HPDE6-E6E7 (cell line): Measurements from ENCODE around the gene ADNP2.

Source experiments
- DNase-seq: peaks from one replicate; pipeline ENCODE4 v3.0.0; 2011; ENCODE audit warnings: missing footprints; ENCODE audit errors: extremely low spot score

The ADNP2 gene, protein sequence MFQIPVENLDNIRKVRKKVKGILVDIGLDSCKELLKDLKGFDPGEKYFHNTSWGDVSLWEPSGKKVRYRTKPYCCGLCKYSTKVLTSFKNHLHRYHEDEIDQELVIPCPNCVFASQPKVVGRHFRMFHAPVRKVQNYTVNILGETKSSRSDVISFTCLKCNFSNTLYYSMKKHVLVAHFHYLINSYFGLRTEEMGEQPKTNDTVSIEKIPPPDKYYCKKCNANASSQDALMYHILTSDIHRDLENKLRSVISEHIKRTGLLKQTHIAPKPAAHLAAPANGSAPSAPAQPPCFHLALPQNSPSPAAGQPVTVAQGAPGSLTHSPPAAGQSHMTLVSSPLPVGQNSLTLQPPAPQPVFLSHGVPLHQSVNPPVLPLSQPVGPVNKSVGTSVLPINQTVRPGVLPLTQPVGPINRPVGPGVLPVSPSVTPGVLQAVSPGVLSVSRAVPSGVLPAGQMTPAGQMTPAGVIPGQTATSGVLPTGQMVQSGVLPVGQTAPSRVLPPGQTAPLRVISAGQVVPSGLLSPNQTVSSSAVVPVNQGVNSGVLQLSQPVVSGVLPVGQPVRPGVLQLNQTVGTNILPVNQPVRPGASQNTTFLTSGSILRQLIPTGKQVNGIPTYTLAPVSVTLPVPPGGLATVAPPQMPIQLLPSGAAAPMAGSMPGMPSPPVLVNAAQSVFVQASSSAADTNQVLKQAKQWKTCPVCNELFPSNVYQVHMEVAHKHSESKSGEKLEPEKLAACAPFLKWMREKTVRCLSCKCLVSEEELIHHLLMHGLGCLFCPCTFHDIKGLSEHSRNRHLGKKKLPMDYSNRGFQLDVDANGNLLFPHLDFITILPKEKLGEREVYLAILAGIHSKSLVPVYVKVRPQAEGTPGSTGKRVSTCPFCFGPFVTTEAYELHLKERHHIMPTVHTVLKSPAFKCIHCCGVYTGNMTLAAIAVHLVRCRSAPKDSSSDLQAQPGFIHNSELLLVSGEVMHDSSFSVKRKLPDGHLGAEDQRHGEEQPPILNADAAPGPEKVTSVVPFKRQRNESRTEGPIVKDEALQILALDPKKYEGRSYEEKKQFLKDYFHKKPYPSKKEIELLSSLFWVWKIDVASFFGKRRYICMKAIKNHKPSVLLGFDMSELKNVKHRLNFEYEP

DNA sequence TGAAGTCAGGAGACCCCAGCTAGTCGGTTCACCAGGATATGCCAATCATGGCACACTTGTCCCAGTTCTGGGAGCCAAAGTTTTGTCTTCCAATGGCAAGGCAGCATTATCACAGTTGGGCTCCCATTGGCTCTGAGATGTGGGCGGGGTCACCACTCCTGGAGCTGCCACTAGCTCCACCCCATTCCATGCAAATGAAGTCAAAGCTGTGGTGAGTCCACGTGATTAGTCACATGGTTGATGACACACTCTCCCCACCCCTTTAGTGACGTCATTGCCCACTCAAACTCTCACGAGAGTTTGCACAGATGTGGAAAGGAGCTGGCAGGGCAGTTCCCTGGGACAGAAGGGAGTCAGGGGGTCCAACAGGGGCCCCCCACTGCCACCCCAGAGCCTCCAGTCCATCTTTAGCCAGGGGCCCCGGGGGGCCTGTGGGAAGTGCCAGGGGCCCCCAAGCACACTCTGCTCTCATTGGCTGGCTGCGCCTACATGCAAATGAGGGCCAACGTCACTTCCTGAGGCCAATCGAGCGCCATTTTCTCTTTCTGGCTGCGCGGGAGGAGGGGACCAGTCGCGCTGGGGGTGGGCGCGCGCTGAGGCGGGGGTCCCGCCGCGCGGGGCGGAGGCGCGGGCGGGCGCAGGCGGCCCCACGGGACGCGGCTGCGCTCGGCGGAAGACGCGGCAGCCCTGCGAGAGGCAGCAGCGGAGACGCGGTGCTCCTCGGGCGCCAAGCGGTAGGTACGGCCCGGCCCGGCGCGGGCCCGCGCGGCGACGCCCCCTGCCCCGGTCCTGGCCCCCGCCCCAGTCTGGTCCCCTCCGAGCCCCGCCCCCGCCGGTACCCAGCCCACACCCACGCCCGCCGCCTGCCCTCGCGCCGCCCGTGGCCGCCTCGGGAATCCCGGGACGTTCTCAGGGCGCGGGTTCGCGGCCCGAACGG, at the start of gene ADNP2:
TSS of gene ADNP2 (plus strand) at position 524 of the 937 bp plus-strand sequence. CDS start 8,281 bp downstream, outside the sequence.
- peak; percentile 83 for DNase-seq

DNA sequence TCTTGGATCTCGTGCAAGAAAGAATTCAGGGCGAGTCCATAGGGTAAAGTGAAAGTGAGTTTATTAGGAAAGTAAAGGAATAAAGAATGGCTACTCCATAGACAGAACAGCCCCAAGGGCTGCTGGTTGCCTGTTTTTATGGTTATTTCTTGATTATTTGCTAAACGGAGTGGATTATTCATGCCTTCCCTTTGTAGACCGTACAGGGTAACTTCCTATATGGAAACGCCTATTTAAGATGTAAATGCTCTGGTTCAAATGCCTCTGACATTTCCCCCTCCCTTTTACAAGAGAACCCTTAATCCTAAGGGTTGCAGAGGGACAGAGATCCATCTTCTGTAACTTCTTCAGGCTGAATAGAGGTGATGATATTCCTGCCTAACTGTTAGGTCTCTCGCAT, 49.1 kb upstream of the ADNP2 start:
- no peak for DNase-seq

DNA sequence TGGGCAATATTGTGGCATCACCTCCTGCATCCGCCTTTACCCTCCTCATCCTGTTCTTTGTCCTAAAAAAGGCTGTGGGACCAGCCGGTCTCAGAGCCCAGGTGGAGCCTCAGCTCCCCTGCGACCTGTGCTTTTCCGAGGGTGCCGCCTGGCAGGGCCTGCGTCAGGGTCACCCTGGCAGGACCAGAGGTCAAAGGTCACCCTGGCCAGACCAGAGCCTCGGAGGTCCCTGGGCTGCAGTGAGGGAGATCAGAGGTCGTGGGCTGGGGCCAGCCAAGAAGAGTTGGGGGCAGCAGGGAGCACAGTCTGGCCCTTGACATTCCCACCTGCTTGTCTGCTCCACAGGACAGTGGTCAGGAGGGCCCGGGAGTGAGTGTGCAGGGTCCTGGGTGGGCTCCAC, 43.4 kb upstream of the ADNP2 start:
- DNase-seq = no peak

DNA sequence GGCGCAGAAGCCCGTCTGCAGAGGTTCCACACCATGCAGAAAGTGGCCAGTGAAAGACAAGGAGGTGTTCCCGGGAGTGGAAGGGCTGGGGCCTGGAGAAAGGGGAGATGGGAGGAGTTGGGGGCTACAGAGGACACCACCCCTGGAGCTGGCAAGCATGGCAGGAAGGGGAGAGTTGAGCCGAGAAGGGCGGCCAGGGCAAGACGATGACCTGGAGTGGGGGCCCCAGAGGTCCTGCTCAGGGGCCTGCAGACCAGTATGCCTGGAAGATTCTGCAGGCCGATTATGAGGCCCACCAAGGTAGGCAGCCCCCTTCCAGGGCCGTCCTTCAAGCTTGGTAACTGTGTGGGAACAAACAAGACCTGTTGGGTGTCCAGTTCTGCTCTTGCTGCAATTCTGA, 41.7 kb upstream of the ADNP2 start:
- no peak for DNase-seq

DNA sequence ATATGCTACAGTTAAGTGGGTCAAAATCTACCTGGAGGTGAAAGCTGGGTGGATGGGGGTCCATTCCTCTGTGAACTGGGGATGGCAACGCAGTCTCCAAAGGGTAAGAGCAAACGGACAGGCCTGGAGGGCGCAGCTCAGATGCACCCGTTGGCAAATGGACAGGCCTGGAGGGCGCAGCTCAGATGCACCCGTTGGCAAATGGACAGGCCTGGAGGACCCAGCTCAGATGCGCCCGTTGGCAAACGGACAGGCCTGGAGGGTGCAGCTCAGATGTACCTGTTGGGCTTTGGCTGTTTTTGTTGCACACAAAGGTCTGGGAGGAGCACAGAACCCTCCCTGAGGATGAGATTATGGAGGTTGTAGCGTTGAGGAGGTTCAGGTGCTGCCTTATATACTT, 41.2 kb upstream of the ADNP2 start:
- no peak for DNase-seq

DNA sequence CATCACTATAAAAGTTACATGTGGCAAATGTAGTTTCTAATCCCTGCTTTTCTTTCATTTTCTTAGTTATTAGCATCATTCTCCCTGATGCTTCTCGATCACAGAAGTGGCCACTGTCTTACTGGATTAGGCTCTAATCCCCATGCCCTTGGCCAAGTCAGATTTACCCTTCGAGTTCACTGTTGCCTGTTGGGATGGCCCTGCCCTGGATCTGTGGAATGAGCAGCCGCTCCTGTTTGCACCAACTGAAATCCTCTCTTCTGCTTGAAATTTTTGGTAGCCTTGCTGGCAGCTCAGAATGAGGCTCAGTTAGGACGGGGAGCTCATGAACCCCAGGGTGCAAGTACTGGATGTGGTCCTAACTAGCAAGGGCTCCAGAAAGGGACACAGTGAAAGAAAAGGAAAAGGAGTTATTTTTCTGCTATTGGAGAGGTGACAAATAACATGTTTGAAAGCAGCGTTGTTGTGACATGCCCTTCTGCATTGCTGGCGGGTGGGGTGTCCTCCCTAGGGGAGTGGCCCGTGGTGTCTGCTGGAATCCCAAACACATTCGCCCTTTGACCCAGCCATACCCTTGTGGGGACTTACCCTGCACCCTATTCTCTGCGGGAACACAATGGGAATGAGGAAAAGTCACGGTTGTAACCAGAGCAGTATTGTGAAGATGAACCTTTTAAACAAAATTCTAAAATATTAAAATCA, 40.3 kb upstream of the ADNP2 start:
- DNase-seq = no peak

DNA sequence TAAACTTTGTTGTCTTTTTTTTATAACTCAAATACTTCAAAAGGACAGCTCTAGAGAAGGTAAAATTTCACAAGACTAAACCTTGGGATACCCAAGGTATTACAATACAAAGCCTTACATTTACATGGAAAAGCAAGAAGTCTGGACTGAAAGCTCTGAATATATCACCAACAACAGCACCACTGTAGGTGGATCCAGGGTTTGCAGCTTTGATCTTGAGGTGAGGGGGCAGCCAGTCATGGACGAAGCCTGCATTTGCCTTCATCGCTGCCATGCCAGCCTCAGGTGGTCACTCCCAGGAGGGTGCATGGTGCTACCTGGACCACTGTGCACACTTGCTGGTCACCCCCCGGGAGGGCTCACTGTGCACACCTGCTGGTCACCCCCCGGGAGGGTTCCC, 38.2 kb upstream of the ADNP2 start:
- no peak for DNase-seq

DNA sequence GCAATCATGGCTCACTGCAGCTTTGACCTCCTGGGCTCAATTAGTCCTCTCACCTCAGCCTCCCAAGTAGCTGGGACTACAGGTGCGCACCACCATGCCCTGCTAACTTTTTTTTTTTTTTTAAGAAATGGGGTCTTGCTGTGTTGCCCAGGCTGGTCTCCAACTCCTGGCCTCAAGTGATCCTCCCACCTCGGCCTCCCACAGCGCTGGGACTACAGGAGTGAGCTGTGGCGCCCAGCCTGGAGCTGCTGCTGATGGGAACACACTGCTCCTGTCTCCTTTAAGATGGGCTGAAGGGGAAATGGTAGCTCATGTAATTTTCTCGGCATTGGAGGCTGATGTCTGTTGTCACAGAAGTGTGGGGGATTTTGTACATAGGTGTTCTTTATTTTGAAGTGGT, 34.9 kb upstream of the ADNP2 start:
- DNase-seq = no peak

DNA sequence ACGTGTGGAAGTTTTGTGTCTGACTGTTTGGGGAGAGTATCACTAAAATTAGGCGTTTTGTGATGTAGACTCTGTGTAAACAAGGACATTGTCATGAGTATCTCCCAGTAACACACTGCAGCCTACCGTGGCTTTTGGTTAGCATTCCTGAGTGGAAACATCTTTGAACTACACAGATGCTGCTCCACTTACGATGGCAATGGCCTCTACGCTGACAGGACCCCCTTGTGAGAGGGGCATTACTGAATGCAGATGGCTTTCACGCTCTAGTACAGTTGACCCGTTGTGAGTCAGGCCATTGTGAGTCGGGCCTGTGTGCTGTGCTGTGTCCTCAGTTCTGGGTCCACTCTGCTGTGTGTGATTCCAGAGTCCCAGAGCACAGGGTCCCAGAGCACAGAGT, 34.4 kb upstream of the ADNP2 start:
- no peak for DNase-seq

DNA sequence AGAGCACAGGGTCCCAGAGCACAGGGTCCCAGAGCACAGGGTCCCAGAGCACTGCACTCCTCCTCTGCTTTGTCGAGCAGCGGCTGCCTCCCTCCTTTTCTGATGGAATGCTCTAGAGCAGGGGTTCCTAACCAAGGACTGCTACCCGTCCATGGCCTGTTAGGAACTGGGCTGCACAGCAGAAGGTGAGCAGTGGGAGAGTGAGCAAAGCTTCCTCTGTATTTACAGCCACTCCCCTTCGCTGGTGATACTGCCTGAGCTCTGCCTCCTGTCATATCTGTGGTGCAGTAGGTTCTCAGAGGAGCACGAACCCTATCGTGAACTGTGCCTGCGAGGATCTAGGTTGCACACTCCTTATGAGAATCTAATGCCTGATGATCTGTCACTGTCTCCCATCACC, 33.1 kb upstream of the ADNP2 start:
- no peak for DNase-seq

DNA sequence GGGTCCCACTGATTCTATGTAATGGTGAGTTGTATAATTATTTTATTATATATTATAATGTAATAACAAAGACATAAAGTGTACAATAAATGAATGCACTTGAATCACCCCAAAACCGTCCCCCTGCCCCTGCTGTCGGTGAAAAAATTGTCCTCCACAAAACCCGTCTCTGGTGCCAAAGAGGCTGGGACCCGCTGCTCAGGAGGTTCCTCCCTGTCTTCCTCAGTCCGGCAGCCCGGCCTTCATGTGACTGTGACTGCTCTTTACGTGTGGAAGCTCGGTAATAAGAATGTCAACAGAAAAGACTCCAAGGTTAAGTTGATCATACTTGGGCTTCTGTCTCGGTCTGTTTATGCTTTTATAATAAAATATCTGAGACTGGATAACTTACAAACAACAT, 32.7 kb upstream of the ADNP2 start:
- DNase-seq = no peak

DNA sequence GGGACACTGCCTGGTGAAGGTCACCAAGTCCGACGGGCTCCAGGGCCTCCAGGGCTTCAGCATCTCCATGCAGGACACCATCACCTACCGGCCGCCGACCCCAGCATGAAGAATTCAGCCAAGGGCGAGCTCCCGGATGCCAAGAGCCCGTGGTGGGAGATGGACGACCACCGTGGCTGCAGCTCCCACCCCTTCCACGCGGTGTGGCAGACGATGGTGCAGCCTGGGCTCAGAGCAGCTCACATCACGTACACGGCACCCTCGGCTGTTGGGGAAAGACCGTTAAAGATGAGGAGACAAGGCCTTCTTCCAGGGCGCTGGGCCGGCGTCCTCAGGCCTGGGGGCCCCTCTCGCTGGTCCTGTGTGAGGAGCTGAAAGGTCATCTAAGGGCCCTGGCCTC, 31.2 kb upstream of the ADNP2 start:
- DNase-seq = no peak

DNA sequence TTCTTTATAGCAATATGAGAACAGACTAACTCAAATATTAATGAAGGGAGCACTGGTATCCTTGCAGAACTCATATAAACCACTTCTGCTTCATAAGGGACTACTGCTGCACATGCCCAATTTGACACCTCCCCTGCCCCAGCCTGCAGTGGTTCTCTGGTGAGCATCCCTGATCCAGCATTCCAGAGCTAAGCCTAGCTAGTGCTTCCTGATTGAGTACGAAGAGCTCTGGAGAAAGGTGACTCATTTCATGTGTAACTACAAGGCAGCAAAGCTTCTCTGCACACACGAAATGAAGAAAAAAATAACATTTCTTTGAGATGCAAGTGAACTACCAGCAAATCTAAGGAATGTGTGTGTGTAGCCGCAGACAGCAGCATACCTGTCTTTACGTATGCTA, 22.8 kb upstream of the ADNP2 start:
- no peak for DNase-seq

DNA sequence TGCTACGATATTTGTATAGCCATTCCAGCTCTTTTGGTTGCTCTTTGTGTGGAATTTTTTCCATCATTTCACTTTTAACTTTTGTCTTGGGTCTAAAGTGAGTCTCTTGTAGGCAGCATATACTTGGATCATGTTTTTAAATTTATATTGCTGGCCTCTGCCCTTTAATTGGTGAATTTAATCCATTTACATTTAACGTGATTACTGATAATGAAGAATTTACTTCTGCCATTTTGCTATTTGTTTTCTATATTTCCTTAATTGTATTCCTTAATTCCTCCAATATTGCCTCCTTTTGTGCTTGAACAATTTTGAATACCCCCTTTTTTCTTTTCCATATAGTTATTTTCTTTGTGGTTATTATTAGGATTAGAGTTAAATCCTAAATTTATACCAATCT, 21.0 kb upstream of the ADNP2 start:
- no peak for DNase-seq

DNA sequence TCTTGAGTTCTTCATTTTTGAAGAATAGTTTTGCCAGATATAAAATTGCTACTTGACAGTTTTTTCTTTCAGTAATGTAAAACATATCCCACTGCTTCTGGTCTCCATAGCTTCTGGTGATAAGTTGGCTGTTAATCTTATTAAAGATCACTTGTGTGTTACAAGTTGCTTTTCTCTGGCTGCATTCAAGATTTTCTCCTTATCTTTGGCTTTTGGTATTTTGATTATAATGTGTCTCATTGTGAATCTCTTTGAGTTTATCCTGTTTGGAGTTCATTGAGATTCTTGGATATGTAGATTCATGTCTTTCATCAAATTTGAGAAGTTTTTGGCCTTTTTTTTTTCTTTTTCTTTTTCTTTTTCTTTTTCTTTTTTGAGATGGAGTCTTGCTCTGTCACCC, 20.2 kb upstream of the ADNP2 start:
- DNase-seq = no peak

DNA sequence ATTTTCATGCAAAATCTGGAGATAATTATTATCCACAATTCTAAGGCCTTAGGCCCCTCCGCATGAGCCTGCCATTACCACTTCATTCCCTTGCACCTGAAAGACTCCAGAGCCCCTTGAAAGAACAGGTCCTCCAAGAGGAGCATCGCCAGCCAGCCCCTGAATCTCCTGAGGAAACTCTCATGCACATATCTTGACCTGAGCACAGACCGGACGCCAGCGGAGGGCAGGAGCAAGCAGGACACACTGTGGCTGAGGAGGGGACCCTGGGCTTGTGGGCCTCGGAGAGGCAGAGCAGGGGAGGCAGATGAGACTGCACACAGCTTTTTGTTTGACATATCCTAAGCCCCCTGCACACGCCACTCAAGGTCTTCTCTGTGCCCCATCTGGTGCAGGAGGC, 13.6 kb upstream of the ADNP2 start:
- no peak for DNase-seq

DNA sequence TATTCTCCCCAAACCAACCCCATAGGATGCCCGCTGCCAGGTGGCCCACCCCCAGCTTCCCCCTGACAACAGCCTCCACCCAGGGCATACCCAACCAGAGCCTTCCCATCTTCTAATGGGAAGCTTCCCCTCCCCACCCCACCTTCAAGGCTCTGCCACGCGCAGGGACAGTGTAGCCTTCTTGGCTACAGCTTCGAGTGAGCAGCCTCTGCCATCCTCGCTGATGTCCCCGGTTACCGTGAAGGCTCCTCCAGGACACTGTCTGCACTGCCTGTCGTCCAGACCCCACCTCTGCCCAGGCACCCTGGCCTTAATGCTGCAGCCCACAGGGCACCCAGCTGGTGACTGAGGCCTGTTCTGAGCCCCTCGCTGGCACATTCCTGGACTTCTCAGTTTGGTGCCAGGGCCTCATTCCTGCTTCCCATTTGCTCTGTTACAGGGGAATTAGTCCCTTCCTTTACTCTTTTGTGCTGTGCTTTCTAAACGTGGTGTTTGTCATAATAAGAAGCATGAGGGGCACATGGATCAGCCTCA, 13.0 kb upstream of the ADNP2 start:
- DNase-seq = no peak

DNA sequence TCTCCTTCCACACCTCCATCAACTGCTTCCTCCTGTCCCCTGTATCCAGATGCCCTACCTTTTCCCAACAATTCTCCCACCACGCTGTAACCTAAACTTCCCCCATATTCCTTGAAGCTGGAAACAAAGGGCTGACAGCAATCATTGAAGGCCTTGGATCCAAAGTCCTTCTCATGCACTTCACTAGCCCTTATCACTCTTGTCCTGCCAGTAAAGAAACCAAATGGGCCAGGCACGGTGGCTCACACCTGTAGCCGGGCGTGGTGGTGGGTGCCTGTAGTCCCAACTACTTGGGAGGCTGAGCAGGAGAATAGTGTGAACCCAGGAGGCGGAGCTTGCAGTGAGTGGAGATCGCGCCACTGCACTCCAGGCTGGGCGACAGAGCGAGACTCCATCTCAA, 11.9 kb upstream of the ADNP2 start:
- DNase-seq = no peak

DNA sequence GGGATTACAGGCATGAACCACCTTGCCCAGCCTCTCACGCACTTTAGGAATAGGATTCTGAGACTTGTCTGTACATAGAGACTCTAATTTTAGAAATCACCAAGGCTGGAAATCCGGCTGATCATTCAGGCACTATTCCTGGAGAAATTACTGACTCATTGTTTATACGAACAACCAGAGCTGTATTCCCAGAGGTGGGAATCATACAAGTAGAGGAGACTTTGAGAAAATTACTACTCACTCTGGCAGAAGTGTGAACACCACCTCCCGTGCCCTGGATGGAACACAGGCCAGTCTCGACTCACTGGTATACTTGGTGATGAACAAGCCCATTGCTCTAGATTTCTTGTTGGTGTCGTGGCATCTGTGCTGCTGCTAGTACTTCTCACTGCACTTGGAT, 5.8 kb upstream of the ADNP2 start:
- DNase-seq = no peak

DNA sequence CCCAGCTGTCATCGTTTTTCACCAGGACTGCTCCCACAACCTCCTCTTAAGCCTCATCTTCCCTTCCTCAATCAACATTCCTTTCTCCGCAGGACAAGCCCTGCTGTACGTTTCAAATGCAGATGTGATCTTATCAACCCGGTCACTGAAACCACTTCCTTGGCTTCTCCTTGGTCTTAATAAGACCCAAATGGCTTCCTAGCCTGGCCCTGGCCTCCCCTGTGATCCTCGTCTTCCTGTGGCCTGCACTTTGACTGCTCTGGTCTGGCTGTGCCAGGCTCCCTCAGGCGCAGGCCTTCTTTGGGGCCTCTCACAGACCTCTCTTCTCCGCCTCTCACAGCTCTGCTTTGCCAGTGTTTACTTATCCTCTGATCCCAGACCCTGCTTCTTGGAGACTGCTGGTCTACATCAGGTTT, 4.7 kb upstream of the ADNP2 start:
- no peak for DNase-seq
